Spleen (tissue), 11 donors: ENCODE measurements around the gene APLF. TPM values are rescaled to one million over a fixed set of nuclear protein-coding genes. Genes with fewer than 3 reads are reported as not detected.
A peak's percentile ranks its signal among the peaks of the same experiment; 100 is the strongest.

ENCODE experiments used
- DNase-seq: peaks from one replicate; pipeline ENCODE4 v3.0.0-alpha.2; 2020
- H3K27ac ChIP-seq, 8 donors: fragments of 200-600 bp; sonication (generic) in 7 of 8; 1 replicate in 4 of 8; 2 replicates in 4 of 8; pipeline versions ENCODE4 v1.5.0 to v1.8.0; 2016 to 2021; ENCODE audit warnings: inconsistent platforms in 4 of 8, mild to moderate bottlenecking in 4 of 8, moderate library complexity in 1 of 8
- H3K27me3 ChIP-seq, 7 donors: fragments of 200-600 bp; sonication (generic) in 6 of 7; replicated peaks in 1 of 7; 1 replicate in 4 of 7; 2 replicates in 3 of 7; pipeline versions ENCODE4 v1.5.0 to v1.8.0; 2016 to 2021; ENCODE audit warnings: inconsistent platforms in 3 of 7, mild to moderate bottlenecking in 1 of 7
- H3K36me3 ChIP-seq, 6 donors: fragments of 200-600 bp; sonication (generic) in 5 of 6; 1 replicate in 4 of 6; 2 replicates in 2 of 6; pipeline versions ENCODE4 v1.5.0 to v1.8.0; 2016 to 2021; ENCODE audit warnings: inconsistent platforms in 2 of 6
- H3K4me1 ChIP-seq, 6 donors: fragments of 200-600 bp; sonication (generic) in 5 of 6; 1 replicate in 3 of 6; 2 replicates in 3 of 6; pipeline versions ENCODE4 v1.5.0 to v1.8.0; 2016 to 2021; ENCODE audit warnings: inconsistent platforms in 3 of 6
- H3K4me3 ChIP-seq, 8 donors: fragments of 200-600 bp; sonication (generic) in 7 of 8; 1 replicate in 4 of 8; 2 replicates in 4 of 8; pipeline versions ENCODE4 v1.5.0 to v1.8.0; 2016 to 2021; ENCODE audit warnings: inconsistent platforms in 4 of 8, mild to moderate bottlenecking in 4 of 8, moderate library complexity in 2 of 8
- H3K9me3 ChIP-seq, 8 donors: fragments of 200-600 bp; sonication (generic) in 7 of 8; 1 replicate in 4 of 8; 2 replicates in 4 of 8; pipeline versions ENCODE4 v1.5.0 to v1.8.0; 2016 to 2021; ENCODE audit warnings: inconsistent platforms in 4 of 8
- POLR2A ChIP-seq, 3 donors: fragments of 450-650 bp; IDR thresholded peaks; one replicate each; pipeline ENCODE4 v1.5.1; 2017; ENCODE audit warnings: antibody characterized with exemption in 3 of 3, mild to moderate bottlenecking in 1 of 3
- POLR2AphosphoS5 ChIP-seq, 3 donors: sonication (generic); formaldehyde crosslinking; IDR thresholded peaks; one replicate each; pipeline ENCODE4 v1.5.1; 2017; ENCODE audit warnings: antibody characterized with exemption in 3 of 3
- whole genome bisulfite sequencing, 5 donors: extraction: QIAGEN DNeasy Blood & Tissue Kit in 3 of 5; methylation state at CpG; one replicate each; pipeline versions ENCODE4 v1.1.5 to v1.1.7; 2013 to 2018; 5-methylcytosine and 5-hydroxymethylcytosine counted together
- intact Hi-C: fragments of 100-400 bp; cut with DNase I; formaldehyde crosslinking; loops from one replicate; pipeline ENCODE4 v1.15.0; 2023; ENCODE audit warnings: low total_unique reads
- polyA plus RNA-seq, 3 donors: library from polyadenylated mRNA; stranded (reverse); fragments of 200-250 nt; gene quantifications; one replicate each; pipeline ENCODE4 v1.2.1, GENCODE V29; 2013
- total RNA-seq, 7 donors: library from RNA; depleted of rRNA in 3 of 7; stranded (reverse); fragments of >200 nt in 3 of 7; fragmentation: NEBNext Ultra II Directional in 4 of 7; extraction: Animal tissue kit (Norgen Biotek cat#: 25700) in 4 of 7; gene quantifications; one replicate each; pipeline versions ENCODE4 v1.1.0 to v1.2.1, GENCODE V29; 2016 to 2021
- TF ChIP-seq, protein P1 (sequence below), 11 experiments: fragments of 200-600 bp in 7 of 11; fragments of 450-650 bp in 4 of 11; sonication (generic) in 4 of 11; IDR thresholded peaks in 8 of 11; conservative IDR thresholded peaks in 3 of 11; 1 replicate in 7 of 11; 2 replicates in 4 of 11; pipeline versions ENCODE4 v1.4.0 to v1.8.0; 2016 to 2021; ENCODE audit warnings: antibody characterized with exemption in 11 of 11, inconsistent platforms in 4 of 11, mild to moderate bottlenecking in 1 of 11
- donor health status: healthy with polysubstance abuse.
- donor health status: DM: no; HTN: no; CAD: no; lungs with moderate emphysema.
- donor health status: DM: no; HTN: no; CAD: no.
- donor health status: Bipolar disorder and iron deficiency.
- donor health status: healthy.
- donor health status: DM: no; HTN: no; CAD: no.
- donor health status: DM: yes; HTN: yes; CAD: no.

APLF gene
- total and polyA plus RNA-seq, 10 donors = 1.1 to 7.2 (median 5.0) TPM

DNA sequence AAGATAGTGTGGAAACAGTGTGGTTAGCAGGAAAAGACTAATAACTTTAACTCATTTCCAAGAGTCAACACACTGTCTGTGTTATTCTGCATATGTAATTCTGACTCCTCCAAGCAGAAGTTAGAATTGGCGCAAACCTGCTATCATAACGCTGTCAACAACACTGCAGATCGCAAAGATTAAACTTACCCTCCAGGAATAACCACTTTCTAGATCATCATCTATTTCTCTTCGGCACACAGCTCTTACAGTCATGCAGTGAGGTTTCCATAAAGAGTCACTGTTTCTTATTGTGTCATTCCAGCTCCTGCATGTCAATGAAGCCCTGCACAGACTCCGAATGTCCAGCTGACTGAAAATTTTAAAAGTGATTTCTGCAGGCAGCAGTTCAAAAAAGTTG lies 2.7 kb upstream of the APLF start:
- Histone ChIP-seq H3K4me1 (peaks cover 17 to 59% (median 32%) of the 10 kb centered on the region in 6 donors), H3K36me3 (no peaks in the 10 kb centered on the region), H3K27ac (no peak overlapping the region), H3K9me3 (no peaks in the 10 kb centered on the region), H3K4me3 (no peak overlapping the region), H3K27me3 (no peaks in the 10 kb centered on the region)
- 91 to 95% (median 92%) methylated on average over 5 of the region's 5 CpGs for WGBS, 5 donors
- TF ChIP-seq POLR2A (IDR thresholded peaks at IDR 0.05) = no peak
- no peak for TF ChIP-seq POLR2AphosphoS5 (IDR thresholded peaks at IDR 0.05)
- TF ChIP-seq, protein P1, sequence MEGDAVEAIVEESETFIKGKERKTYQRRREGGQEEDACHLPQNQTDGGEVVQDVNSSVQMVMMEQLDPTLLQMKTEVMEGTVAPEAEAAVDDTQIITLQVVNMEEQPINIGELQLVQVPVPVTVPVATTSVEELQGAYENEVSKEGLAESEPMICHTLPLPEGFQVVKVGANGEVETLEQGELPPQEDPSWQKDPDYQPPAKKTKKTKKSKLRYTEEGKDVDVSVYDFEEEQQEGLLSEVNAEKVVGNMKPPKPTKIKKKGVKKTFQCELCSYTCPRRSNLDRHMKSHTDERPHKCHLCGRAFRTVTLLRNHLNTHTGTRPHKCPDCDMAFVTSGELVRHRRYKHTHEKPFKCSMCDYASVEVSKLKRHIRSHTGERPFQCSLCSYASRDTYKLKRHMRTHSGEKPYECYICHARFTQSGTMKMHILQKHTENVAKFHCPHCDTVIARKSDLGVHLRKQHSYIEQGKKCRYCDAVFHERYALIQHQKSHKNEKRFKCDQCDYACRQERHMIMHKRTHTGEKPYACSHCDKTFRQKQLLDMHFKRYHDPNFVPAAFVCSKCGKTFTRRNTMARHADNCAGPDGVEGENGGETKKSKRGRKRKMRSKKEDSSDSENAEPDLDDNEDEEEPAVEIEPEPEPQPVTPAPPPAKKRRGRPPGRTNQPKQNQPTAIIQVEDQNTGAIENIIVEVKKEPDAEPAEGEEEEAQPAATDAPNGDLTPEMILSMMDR (IDR thresholded peaks at IDR 0.05 in 8 of 11, conservative IDR thresholded peaks at IDR 0.05 in 3 of 11) = no peak
- intact Hi-C loops = loop anchor here (10.0 kb wide), 1 partner anchor 450 kb away; no protein-coding TSS in a partner anchor
- DNase-seq = no peak

DNA sequence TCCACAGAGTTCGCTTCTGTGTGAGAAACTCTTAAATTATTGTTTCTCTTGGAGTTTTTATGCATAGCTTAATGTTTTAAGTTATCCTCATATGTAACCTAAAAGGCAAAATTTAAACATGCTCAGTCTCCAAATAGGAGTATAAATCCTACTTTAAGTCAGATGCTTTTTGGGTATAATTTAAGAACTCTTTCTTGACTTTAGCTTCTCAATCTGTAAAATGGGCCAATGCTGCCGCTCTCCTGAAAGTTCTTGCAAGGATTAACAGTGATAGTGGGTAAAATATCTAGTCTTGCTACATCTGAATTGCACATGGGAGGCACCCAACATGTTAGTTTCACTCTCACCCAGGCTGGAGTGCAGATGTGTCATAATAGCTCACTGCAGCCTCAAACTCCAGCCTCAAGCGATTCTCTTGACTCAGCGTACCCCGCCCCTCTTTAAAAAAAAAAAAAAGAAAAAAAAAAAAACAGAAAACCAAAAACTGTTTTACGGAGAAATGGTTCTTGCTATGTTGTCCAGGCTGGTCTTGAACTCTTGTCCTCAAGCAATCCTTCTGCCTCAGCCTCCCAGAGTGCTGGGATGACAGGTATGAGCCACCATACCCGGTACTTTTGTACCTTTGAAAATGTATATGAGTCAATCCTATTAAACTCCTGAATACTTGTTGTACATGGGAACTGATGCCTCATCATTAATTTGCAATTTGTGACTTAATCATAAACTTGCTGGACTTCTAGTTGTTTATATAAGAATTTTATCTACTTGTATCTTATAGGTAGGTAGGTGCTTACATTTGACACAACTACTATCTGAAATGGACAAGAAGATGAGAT lies 2.1 kb upstream of the APLF start:
- no peaks in the 10 kb centered on the region for H3K36me3 ChIP-seq
- intact Hi-C loops = loop anchor here (10.0 kb wide), 1 partner anchor 450 kb away; no protein-coding TSS in a partner anchor
- no peak for TF ChIP-seq POLR2AphosphoS5 (IDR thresholded peaks at IDR 0.05)
- no peak for TF ChIP-seq POLR2A (IDR thresholded peaks at IDR 0.05)
- TF ChIP-seq, protein P1 (IDR thresholded peaks at IDR 0.05 in 8 of 11, conservative IDR thresholded peaks at IDR 0.05 in 3 of 11) = no peak
- no peaks in the 10 kb centered on the region for H3K27me3 ChIP-seq
- H3K4me1 ChIP-seq = peaks cover 17 to 59% (median 32%) of the 10 kb centered on the region in 6 donors
- WGBS, 5 donors = 79 to 92% (median 83%) methylated on average over 7 of the region's 7 CpGs
- peak overlapping the region in 1 of 8 donors; percentile 94 for H3K4me3 ChIP-seq
- no peak for DNase-seq
- H3K9me3 ChIP-seq = no peaks in the 10 kb centered on the region
- peak overlapping the region in 4 of 8 donors; percentile 46 to 97 (median 94) for H3K27ac ChIP-seq

DNA sequence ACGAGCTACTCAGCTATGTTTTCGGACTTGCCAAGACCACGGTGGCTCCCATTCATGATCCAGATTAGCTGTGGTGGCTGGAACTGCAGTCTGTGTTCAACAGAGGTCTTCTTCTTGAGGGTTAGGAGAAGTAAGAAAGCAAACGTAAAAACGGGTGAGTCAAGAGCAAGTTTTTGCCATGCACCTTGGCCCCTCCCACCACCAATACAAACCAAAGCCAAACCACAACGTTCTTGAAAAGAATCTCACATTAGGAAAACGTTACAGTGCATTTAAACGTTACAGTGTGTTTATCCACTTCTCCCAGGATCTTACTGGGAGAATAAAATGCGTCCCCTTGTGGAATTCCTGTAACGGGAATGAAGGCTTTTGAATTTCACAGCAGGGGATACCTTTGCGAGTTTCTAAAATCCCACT lies 1.0 kb upstream of the APLF start:
- Histone ChIP-seq H3K27ac (peak overlapping the region; percentile 46 to 97 (median 93)), H3K27me3 (no peaks in the 10 kb centered on the region), H3K4me1 (peaks cover 17 to 59% (median 32%) of the 10 kb centered on the region in 6 donors), H3K4me3 (peak overlapping the region; percentile 49 to 94 (median 73)), H3K36me3 (no peaks in the 10 kb centered on the region), H3K9me3 (no peaks in the 10 kb centered on the region)
- intact Hi-C loops = loop anchor here (10.0 kb wide), 1 partner anchor 448 kb away; no protein-coding TSS in a partner anchor
- 4 to 7% (median 5%) methylated on average over 11 of the region's 11 CpGs for WGBS, 5 donors
- DNase-seq = no peak
- TF ChIP-seq POLR2A (IDR thresholded peaks at IDR 0.05) = no peak
- TF ChIP-seq, protein P1 (IDR thresholded peaks at IDR 0.05 in 8 of 11, conservative IDR thresholded peaks at IDR 0.05 in 3 of 11) = peak in 1 of 11 experiments; percentile 27

DNA sequence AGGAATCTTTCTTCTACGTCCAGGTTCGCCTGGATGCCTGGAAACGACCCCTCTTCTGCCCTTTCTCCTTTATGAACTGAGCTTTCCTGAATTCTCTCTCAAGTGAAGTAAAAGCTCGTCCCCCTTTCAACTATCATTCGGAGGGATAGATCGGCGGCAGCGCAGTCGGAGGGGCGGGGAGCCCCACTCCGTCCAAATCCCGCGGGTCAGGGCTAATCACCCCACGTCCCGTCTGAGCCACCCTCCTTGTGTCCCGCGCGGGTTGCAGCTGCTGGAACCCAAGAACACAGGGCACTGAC lies 658 bp upstream of the APLF start:
- intact Hi-C loops = loop anchor here (10.0 kb wide), 1 partner anchor 448 kb away; no protein-coding TSS in a partner anchor
- Histone ChIP-seq H3K27ac (peak overlapping the region; percentile 46 to 97 (median 93)), H3K36me3 (no peaks in the 10 kb centered on the region), H3K27me3 (no peaks in the 10 kb centered on the region), H3K4me3 (peak overlapping the region; percentile 49 to 94 (median 73)), H3K9me3 (no peaks in the 10 kb centered on the region), H3K4me1 (peaks cover 17 to 59% (median 32%) of the 10 kb centered on the region in 6 donors)
- TF ChIP-seq POLR2AphosphoS5 (IDR thresholded peaks at IDR 0.05) (no peak), POLR2A (IDR thresholded peaks at IDR 0.05) (no peak)
- TF ChIP-seq, protein P1 (IDR thresholded peaks at IDR 0.05 in 8 of 11, conservative IDR thresholded peaks at IDR 0.05 in 3 of 11) = no peak
- DNase-seq = no peak
- WGBS, 5 donors = 0 to 2% (median 0%) methylated on average over 18 of the region's 18 CpGs
